Measurements from ENCODE around the gene TSHZ2. TPM values are rescaled to one million over a fixed set of nuclear protein-coding genes. Genes with fewer than 3 reads are reported as not detected.

The TSHZ2 gene
- total RNA-seq, 1 donor from 2014 or later: 22.9 TPM

DNA sequence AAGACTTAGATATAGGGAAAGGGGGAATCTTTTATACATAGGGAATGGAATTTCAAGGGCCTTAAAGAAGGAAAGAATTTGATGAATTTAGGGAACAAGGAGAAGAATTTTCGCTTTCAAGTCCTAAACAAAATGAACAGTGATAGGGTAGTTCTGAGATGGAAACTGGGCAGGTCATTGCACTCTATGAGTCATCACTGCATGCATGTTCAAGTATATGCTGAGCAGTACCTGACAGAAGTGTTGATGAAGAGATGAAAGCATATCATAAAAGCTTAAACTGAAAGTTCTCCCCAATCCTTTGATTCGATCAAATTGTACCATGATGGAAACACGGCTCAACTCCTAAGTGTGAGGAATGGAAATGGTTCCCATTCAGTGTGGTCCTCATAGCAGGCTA, 271.0 kb downstream of the TSHZ2 start:
- TF ChIP-seq, protein P1, sequence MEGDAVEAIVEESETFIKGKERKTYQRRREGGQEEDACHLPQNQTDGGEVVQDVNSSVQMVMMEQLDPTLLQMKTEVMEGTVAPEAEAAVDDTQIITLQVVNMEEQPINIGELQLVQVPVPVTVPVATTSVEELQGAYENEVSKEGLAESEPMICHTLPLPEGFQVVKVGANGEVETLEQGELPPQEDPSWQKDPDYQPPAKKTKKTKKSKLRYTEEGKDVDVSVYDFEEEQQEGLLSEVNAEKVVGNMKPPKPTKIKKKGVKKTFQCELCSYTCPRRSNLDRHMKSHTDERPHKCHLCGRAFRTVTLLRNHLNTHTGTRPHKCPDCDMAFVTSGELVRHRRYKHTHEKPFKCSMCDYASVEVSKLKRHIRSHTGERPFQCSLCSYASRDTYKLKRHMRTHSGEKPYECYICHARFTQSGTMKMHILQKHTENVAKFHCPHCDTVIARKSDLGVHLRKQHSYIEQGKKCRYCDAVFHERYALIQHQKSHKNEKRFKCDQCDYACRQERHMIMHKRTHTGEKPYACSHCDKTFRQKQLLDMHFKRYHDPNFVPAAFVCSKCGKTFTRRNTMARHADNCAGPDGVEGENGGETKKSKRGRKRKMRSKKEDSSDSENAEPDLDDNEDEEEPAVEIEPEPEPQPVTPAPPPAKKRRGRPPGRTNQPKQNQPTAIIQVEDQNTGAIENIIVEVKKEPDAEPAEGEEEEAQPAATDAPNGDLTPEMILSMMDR (IDR thresholded peaks at IDR 0.05; ENCODE audit: unreplicated experiment): no peak
- no peak for DNase-seq (ENCODE audit: low spot score, unreplicated experiment)
- Mint-ChIP-seq H3K4me3 (ENCODE audit: low read depth) (no peak overlapping the region), H3K36me3 (ENCODE audit: insufficient read depth) (no peaks in the 10 kb centered on the region), H3K27me3 (no peaks in the 10 kb centered on the region), H3K27ac (no peak overlapping the region), H3K9me3 (ENCODE audit: low read depth) (no peaks in the 10 kb centered on the region), H3K4me1 (ENCODE audit: low read depth) (peaks cover 2% of the 10 kb centered on the region)

DNA sequence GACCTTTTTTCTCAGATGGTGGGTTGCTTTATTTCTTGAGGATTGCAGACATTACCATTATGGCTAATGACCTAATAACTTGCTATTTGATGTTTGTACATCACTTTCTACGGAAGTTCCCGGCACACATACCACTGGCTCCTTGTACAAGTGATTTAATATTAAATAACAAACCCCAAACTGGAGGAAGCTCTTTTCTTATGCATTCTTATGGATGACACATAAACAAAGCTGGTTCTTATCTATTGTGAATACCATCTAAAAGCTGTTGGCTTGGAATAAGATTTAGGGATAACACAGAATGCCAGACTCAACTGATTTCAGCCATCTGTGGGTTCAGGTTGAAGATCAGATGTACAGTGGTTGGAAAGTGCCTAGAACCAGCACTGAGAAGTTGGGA, 272.6 kb downstream of the TSHZ2 start:
- H3K9me3 Mint-ChIP-seq (ENCODE audit: low read depth): no peaks in the 10 kb centered on the region
- no peak overlapping the region for H3K4me3 Mint-ChIP-seq (ENCODE audit: low read depth)
- H3K27ac Mint-ChIP-seq: no peak overlapping the region
- no peaks in the 10 kb centered on the region for H3K36me3 Mint-ChIP-seq (ENCODE audit: insufficient read depth)
- TF ChIP-seq, protein P1 (IDR thresholded peaks at IDR 0.05; ENCODE audit: unreplicated experiment): no peak
- no peaks in the 10 kb centered on the region for H3K27me3 Mint-ChIP-seq
- DNase-seq (ENCODE audit: low spot score, unreplicated experiment): no peak
- H3K4me1 Mint-ChIP-seq (ENCODE audit: low read depth): peaks cover 2% of the 10 kb centered on the region

DNA sequence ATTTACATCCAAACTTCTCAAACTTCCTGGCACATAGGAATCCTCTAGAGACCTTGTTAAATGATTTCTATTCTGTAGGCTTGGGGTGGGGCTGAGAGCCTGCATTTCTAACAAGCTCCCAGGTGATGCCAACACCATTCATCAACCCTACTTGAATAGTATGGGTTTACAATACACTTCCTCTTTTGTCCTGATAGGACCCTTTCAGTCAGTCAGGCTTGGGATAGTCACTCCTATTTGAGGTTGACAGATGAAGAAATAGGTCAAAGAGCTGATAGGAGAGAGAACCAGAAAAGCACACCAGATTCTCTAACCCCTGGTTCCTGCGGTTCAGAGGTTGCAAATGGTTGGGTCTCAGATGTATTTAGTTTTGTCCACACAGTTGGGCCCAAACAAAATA, 273.4 kb downstream of the TSHZ2 start:
- H3K4me1 Mint-ChIP-seq (ENCODE audit: low read depth): peaks cover 2% of the 10 kb centered on the region
- no peaks in the 10 kb centered on the region for H3K27me3 Mint-ChIP-seq
- no peaks in the 10 kb centered on the region for H3K9me3 Mint-ChIP-seq (ENCODE audit: low read depth)
- H3K36me3 Mint-ChIP-seq (ENCODE audit: insufficient read depth): no peaks in the 10 kb centered on the region
- H3K27ac Mint-ChIP-seq: no peak overlapping the region
- no peak overlapping the region for H3K4me3 Mint-ChIP-seq (ENCODE audit: low read depth)
- TF ChIP-seq, protein P1 (IDR thresholded peaks at IDR 0.05; ENCODE audit: unreplicated experiment): no peak
- no peak for DNase-seq (ENCODE audit: low spot score, unreplicated experiment)

DNA sequence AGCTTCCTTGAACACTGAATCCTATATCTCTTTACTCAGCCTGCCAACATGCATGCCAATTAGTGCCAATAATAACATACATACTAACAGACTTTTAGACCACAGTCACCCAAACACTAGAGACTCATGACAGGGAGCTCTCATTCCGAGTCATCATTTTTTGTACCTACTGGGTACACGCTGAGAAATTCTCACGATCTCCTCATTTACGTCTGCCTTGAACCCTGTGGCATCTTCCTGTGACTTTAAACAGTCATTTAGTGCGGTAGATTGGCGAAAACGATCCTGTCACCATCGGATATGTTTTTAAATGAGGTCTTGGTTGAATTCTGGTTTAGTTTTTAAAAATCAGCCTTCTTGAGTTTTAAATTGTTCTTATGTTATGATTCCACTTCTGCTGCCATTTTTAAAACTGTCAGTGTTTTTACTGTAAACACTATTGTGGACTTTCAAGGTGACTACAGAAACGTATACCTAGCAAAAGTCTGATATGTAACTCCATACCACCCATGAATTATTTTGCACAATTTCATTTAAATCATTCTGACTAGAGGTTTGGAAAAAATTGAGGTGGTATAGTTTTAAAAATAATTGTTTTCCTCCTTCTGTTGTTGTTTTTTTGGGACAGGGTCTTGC, 275.4 kb downstream of the TSHZ2 start:
- Mint-ChIP-seq H3K4me1 (ENCODE audit: low read depth) (peaks cover 2% of the 10 kb centered on the region), H3K9me3 (ENCODE audit: low read depth) (no peaks in the 10 kb centered on the region), H3K36me3 (ENCODE audit: insufficient read depth) (no peaks in the 10 kb centered on the region), H3K4me3 (ENCODE audit: low read depth) (no peak overlapping the region), H3K27me3 (no peaks in the 10 kb centered on the region), H3K27ac (no peak overlapping the region)
- DNase-seq (ENCODE audit: low spot score, unreplicated experiment): no peak
- TF ChIP-seq, protein P1 (IDR thresholded peaks at IDR 0.05; ENCODE audit: unreplicated experiment): no peak

DNA sequence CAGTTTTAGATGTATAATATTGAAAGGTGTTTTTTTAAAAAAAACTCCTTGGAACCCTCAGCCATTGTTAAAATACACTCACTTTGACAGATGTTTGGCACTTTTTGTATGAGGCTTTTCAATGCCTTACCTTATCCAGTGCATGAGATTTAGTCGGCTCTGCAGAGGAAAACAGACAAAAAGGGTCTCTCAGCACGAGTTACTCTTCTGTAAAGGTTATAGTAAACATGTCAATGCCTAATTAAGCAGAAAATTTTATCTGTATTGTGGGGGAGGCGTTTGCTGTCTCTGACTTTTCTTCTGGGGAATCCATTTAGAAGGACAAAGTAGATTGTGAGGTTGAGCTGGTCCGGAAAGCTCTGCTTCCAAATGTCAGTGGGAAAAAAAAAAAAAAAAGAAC, 278.3 kb downstream of the TSHZ2 start:
- DNase-seq (ENCODE audit: low spot score, unreplicated experiment): no peak
- Mint-ChIP-seq H3K4me3 (ENCODE audit: low read depth) (no peak overlapping the region), H3K4me1 (ENCODE audit: low read depth) (peaks cover 1% of the 10 kb centered on the region), H3K27ac (no peak overlapping the region), H3K36me3 (ENCODE audit: insufficient read depth) (peaks cover 18% of the 10 kb centered on the region), H3K27me3 (no peaks in the 10 kb centered on the region), H3K9me3 (ENCODE audit: low read depth) (peaks cover 6% of the 10 kb centered on the region)
- TF ChIP-seq, protein P1 (IDR thresholded peaks at IDR 0.05; ENCODE audit: unreplicated experiment): no peak

Data from progenitor cell of endocrine pancreas (in vitro differentiated cells).